H1 (cell line): ENCODE results near the gene RAB3IL1. TPM values are rescaled to one million over a fixed set of nuclear protein-coding genes. Genes with fewer than 3 reads are reported as not detected.
A peak's percentile ranks its signal among the peaks of the same experiment; 100 is the strongest.

Source experiments
- CTCF ChIA-PET: fragments of 300-600 bp; sonication (Branson Sonifier 250); formaldehyde crosslinking; loops from one replicate; lab custom pipeline; 2021; ENCODE audit not compliant: partially characterized antibody; lab: Charles Lee
- POLR2A ChIA-PET: fragments of 300-600 bp; sonication (Branson Sonifier 250); formaldehyde crosslinking; loops from one replicate; lab custom pipeline; 2021; ENCODE audit warnings: inconsistent platforms; ENCODE audit not compliant: partially characterized antibody; lab: Charles Lee
- DNase-seq, 2 experiments: peaks; one replicate each; pipeline versions ENCODE4 v3.0.0 to v3.0.0-alpha.2; 2010 to 2022; ENCODE audit warnings: low spot score in 2 of 2, low read depth in 1 of 2, mixed read lengths in 1 of 2
- FAIRE-seq: peaks from 2 replicates; lab custom pipeline; 2011; peaks lifted over from hg19 to GRCh38; lab: Jason Lieb, UNC
- H2AFZ ChIP-seq: 2 replicates; pipeline ENCODE4 v1.8.1; 2012; ENCODE audit warnings: low read length, inconsistent platforms
- H2AK5ac ChIP-seq: 2 replicates; pipeline ENCODE4 v1.6.1; 2013; ENCODE audit warnings: low read depth, low read length
- H2BK120ac ChIP-seq: replicated peaks from 2 replicates; pipeline ENCODE3; 2013; ENCODE audit warnings: low read depth, low read length, inconsistent platforms
- H2BK12ac ChIP-seq: 2 replicates; pipeline ENCODE4 v1.6.1; 2013; ENCODE audit warnings: low read depth, low read length
- H2BK15ac ChIP-seq: 2 replicates; pipeline ENCODE4 v1.6.1; 2013; ENCODE audit warnings: low read length
- H2BK20ac ChIP-seq: 2 replicates; pipeline ENCODE4 v1.6.1; 2013; ENCODE audit warnings: low read length
- H2BK5ac ChIP-seq: 2 replicates; pipeline ENCODE4 v1.6.1; 2013; ENCODE audit warnings: low read depth, low read length
- H3K14ac ChIP-seq: 2 replicates; pipeline ENCODE4 v1.6.1; 2013; ENCODE audit warnings: inconsistent platforms; ENCODE audit not compliant: insufficient read length
- H3K18ac ChIP-seq: 2 replicates; pipeline ENCODE4 v1.6.1; 2013; ENCODE audit warnings: low read length; ENCODE audit errors: extremely low read depth
- H3K23ac ChIP-seq: 2 replicates; pipeline ENCODE4 v1.6.1; 2013; ENCODE audit warnings: inconsistent platforms; ENCODE audit not compliant: insufficient read length
- H3K23me2 ChIP-seq: 2 replicates; pipeline ENCODE4 v1.6.1; 2013; ENCODE audit warnings: low read depth, low read length
- H3K27ac ChIP-seq: 2 replicates; pipeline ENCODE4 v1.6.1; 2011; ENCODE audit warnings: low read depth, low read length, inconsistent platforms
- H3K27me3 ChIP-seq, 4 experiments: replicated peaks in 1 of 4; 1 replicate in 1 of 4; 2 replicates in 3 of 4; pipeline versions ENCODE4 v1.6.1 to v1.8.1; 2011 to 2013; ENCODE audit warnings: low read length in 3 of 4, mild to moderate bottlenecking in 3 of 4, inconsistent platforms in 2 of 4, mixed read lengths in 2 of 4, moderate library complexity in 1 of 4; ENCODE audit not compliant: control insufficient read depth in 3 of 4, insufficient read depth in 3 of 4; ENCODE audit errors: extremely low read depth in 1 of 4
- H3K36me3 ChIP-seq, 4 experiments: 2 replicates each; pipeline versions ENCODE4 v1.6.1 to v1.8.1; 2011 to 2013; ENCODE audit warnings: mild to moderate bottlenecking in 4 of 4, low read length in 3 of 4, moderate library complexity in 2 of 4, control low read depth in 1 of 4, inconsistent platforms in 1 of 4; ENCODE audit not compliant: insufficient read depth in 4 of 4, control insufficient read depth in 2 of 4
- H3K4ac ChIP-seq: replicated peaks from 2 replicates; pipeline ENCODE3; 2013; ENCODE audit warnings: low read length, low read depth, mixed read lengths, inconsistent platforms; ENCODE audit not compliant: insufficient read length
- H3K4me1 ChIP-seq, 4 experiments: replicated peaks in 1 of 4; 1 replicate in 1 of 4; 2 replicates in 3 of 4; pipeline versions ENCODE4 v1.6.1 to v1.8.1; 2011 to 2013; ENCODE audit warnings: low read length in 3 of 4, inconsistent platforms in 2 of 4, mixed read lengths in 1 of 4; ENCODE audit not compliant: insufficient read depth in 4 of 4, control insufficient read depth in 3 of 4
- H3K4me2 ChIP-seq, 2 experiments: 2 replicates each; pipeline versions ENCODE4 v1.6.1 to v1.8.1; 2011 to 2013; ENCODE audit warnings: low read depth in 2 of 2, low read length in 2 of 2, control low read depth in 1 of 2, inconsistent platforms in 1 of 2, mild to moderate bottlenecking in 1 of 2; ENCODE audit not compliant: insufficient read depth in 1 of 2
- H3K4me3 ChIP-seq, 4 experiments: fragments of 200-600, 300-600 bp in 1 of 4; sonication (generic), shearing (Covaris generic), sonication (Bioruptor Twin) in 1 of 4; 2 replicates each; pipeline versions ENCODE4 v1.5.1 to v1.8.1; 2011 to 2016; ENCODE audit warnings: low read length in 4 of 4, low read depth in 3 of 4, control low read depth in 2 of 4, inconsistent platforms in 2 of 4, mild to moderate bottlenecking in 2 of 4, mixed read lengths in 1 of 4, moderate library complexity in 1 of 4; ENCODE audit not compliant: insufficient read depth in 2 of 4; ENCODE audit errors: extremely low read depth in 1 of 4
- H3K56ac ChIP-seq: replicated peaks from 2 replicates; pipeline ENCODE3; 2013; ENCODE audit warnings: low read depth, mild to moderate bottlenecking, mixed read lengths, low read length, inconsistent platforms; ENCODE audit not compliant: insufficient read length
- H3K79me1 ChIP-seq: 2 replicates; pipeline ENCODE4 v1.6.1; 2013; ENCODE audit warnings: low read depth, low read length, control low read depth
- H3K79me2 ChIP-seq, 2 experiments: 2 replicates each; pipeline versions ENCODE4 v1.6.1 to v1.8.1; 2012 to 2013; ENCODE audit warnings: low read length in 2 of 2, mild to moderate bottlenecking in 2 of 2, inconsistent platforms in 1 of 2; ENCODE audit not compliant: insufficient read depth in 2 of 2, control insufficient read depth in 1 of 2
- H3K9ac ChIP-seq, 4 experiments: replicated peaks in 1 of 4; 1 replicate in 1 of 4; 2 replicates in 3 of 4; pipeline versions ENCODE4 v1.6.1 to v1.8.1; 2011 to 2013; ENCODE audit warnings: low read depth in 3 of 4, low read length in 3 of 4, control low read depth in 2 of 4, mild to moderate bottlenecking in 2 of 4, moderate library complexity in 2 of 4, inconsistent platforms in 1 of 4; ENCODE audit errors: extremely low read depth in 1 of 4
- H3K9me3 ChIP-seq, 2 experiments: 2 replicates each; pipeline versions ENCODE4 v1.6.1 to v1.8.1; 2012 to 2013; ENCODE audit warnings: mild to moderate bottlenecking in 2 of 2, moderate library complexity in 2 of 2, control low read depth in 1 of 2, inconsistent platforms in 1 of 2, low read depth in 1 of 2, low read length in 1 of 2, mixed read lengths in 1 of 2; ENCODE audit not compliant: insufficient read depth in 2 of 2
- H4K20me1 ChIP-seq, 2 experiments: replicated peaks in 1 of 2; 2 replicates each; pipeline versions ENCODE3 to v1.8.1; 2011 to 2013; ENCODE audit warnings: inconsistent platforms in 2 of 2, low read length in 2 of 2, mild to moderate bottlenecking in 1 of 2; ENCODE audit not compliant: insufficient read depth in 2 of 2, control insufficient read depth in 1 of 2
- H4K5ac ChIP-seq: 2 replicates; pipeline ENCODE4 v1.6.1; 2013; ENCODE audit warnings: low read length, low read depth, mixed read lengths, inconsistent platforms; ENCODE audit not compliant: insufficient read length
- H4K8ac ChIP-seq: 2 replicates; pipeline ENCODE4 v1.8.0; 2013; ENCODE audit warnings: mild to moderate bottlenecking, moderate library complexity, low read length, inconsistent platforms; ENCODE audit not compliant: insufficient read depth; ENCODE audit errors: extremely low read depth
- H4K91ac ChIP-seq: replicated peaks from 2 replicates; pipeline ENCODE3; 2013; ENCODE audit warnings: low read length, mixed read lengths, inconsistent platforms; ENCODE audit not compliant: insufficient read length
- ASH2L ChIP-seq: fragments of 200-600, 300-600 bp; sonication (generic); IDR thresholded peaks from one replicate; pipeline ENCODE4 v1.7.1; 2017; ENCODE audit warnings: low read length
- ATF3 ChIP-seq: IDR thresholded peaks from 2 replicates; pipeline ENCODE4 v1.6.1; 2011; ENCODE audit warnings: low read depth, mild to moderate bottlenecking, low read length; ENCODE audit not compliant: insufficient read depth
- BCL11A ChIP-seq, 2 experiments: IDR thresholded peaks; one replicate each; pipeline ENCODE4 v1.6.1; 2011; ENCODE audit warnings: low read depth in 2 of 2, low read length in 2 of 2, mild to moderate bottlenecking in 2 of 2
- CBX8 ChIP-seq: fragments of 300-800, 300-1000 bp; sonication (generic); IDR thresholded peaks from 2 replicates; pipeline ENCODE4 v1.7.1; 2016; ENCODE audit warnings: low read depth, low read length, borderline replicate concordance
- CTBP2 ChIP-seq: IDR thresholded peaks from 2 replicates; pipeline ENCODE4 v1.7.0; 2011; ENCODE audit warnings: borderline replicate concordance, mild to moderate bottlenecking, moderate library complexity, mixed read lengths, low read length; ENCODE audit not compliant: insufficient read depth, insufficient read length
- FOSL1 ChIP-seq: IDR thresholded peaks from 2 replicates; pipeline ENCODE4 v1.6.1; 2011; ENCODE audit warnings: mild to moderate bottlenecking, low read depth, low read length, moderate library complexity; ENCODE audit not compliant: insufficient read depth
- KDM4A ChIP-seq: IDR thresholded peaks from one replicate; pipeline ENCODE4 v1.7.1; 2012; ENCODE audit warnings: low read depth, mild to moderate bottlenecking, moderate library complexity, low read length, inconsistent platforms; ENCODE audit not compliant: severe bottlenecking
- RBBP5 ChIP-seq: IDR thresholded peaks from 2 replicates; pipeline ENCODE4 v1.7.1; 2012; ENCODE audit warnings: low read depth, mild to moderate bottlenecking, inconsistent platforms, low read length, moderate library complexity, borderline replicate concordance
- RNF2 ChIP-seq: fragments of 200-900, 300-1000 bp; sonication (generic); IDR thresholded peaks from 2 replicates; pipeline ENCODE4 v1.7.1; 2016; ENCODE audit warnings: borderline replicate concordance, low read depth, mild to moderate bottlenecking, antibody characterized with exemption, low read length; ENCODE audit not compliant: poor library complexity, severe bottlenecking; ENCODE audit errors: missing control alignments
- WGBS, 2 experiments: shearing (Covaris generic) in 1 of 2; methylation state at CpG; one replicate each; pipeline versions ENCODE4 v1.1.6 to v1.1.7; 2013 to 2015; ENCODE audit warnings: low lambda C conversion rate in 2 of 2, mixed read lengths in 2 of 2, inconsistent platforms in 1 of 2, low coverage in 1 of 2, missing lambda C conversion rate in 1 of 2; ENCODE audit not compliant: insufficient replicate concordance in 2 of 2, insufficient coverage in 1 of 2, insufficient read length in 1 of 2; ENCODE audit errors: extremely low coverage in 1 of 2, missing lambda C conversion rate in 1 of 2; 5-methylcytosine and 5-hydroxymethylcytosine counted together
- polyA plus RNA-seq, 7 experiments: library from polyadenylated mRNA; depleted of rRNA in 3 of 7; stranded (reverse) in 5 of 7; unstranded in 2 of 7; fragments of >200 nt in 5 of 7; fragments of 200-250 nt in 2 of 7; gene quantifications; 1 replicate in 5 of 7; 2 replicates in 1 of 7; 4 replicates in 1 of 7; pipeline versions ENCODE4 v1.2.1 to v1.2.3, GENCODE V29; 2011 to 2013; ENCODE audit warnings: missing spikeins in 2 of 7, mixed read lengths in 2 of 7
- total RNA-seq: library from RNA; stranded (reverse); fragmentation: NEBNext Ultra II Directional; extraction: Animal tissue kit (Norgen Biotek cat#: 25700); gene quantifications from 2 replicates; pipeline ENCODE4 v1.2.1, GENCODE V29; 2021

RAB3IL1 gene
- total and polyA plus RNA-seq, 2 of the 8 experiments (the other 6 are each of a cell fraction or from before 2014, with no cell fraction given) = 6.8 to 7.9 TPM

- Histone ChIP-seq H2BK120ac (no peak overlapping the region), H3K27me3 (peaks cover 0 to under 1% (median under 1%) of the 10 kb centered on the region in 4 experiments; a peak in 3 of 7 replicates), H3K18ac (peak overlapping the region; percentile 60; the same call in 1 of the 2 replicates), H2AFZ (no peak overlapping the region), H3K4me3 (no peak overlapping the region), H3K4ac (no peak overlapping the region), H2AK5ac (no peak overlapping the region; the same call in 1 of the 2 replicates), H3K36me3 (no peaks in the 10 kb centered on the region), H3K27ac (no peak overlapping the region), H3K14ac (no peak overlapping the region), H2BK15ac (no peak overlapping the region), H3K23me2 (no peaks in the 10 kb centered on the region), H2BK5ac (peak overlapping the region; percentile 88; the same call in 1 of the 2 replicates), H3K9me3 (no peaks in the 10 kb centered on the region), H4K91ac (no peak overlapping the region), H3K23ac (no peak overlapping the region), H3K79me1 (no peaks in the 10 kb centered on the region), H3K4me2 (no peak overlapping the region), H2BK20ac (0 out of 2 replicates have a peak overlapping the region, but pooled peaks have one; percentile 61), H3K56ac (no peak overlapping the region), H2BK12ac (peak overlapping the region; percentile 90; the same call in 1 of the 2 replicates), H3K79me2 (no peaks in the 10 kb centered on the region), H4K8ac (no peak overlapping the region), H3K4me1 (no peaks in the 10 kb centered on the region; a peak in 1 of 7 replicates), H4K5ac (no peak overlapping the region), H4K20me1 (no peaks in the 10 kb centered on the region), H3K9ac (no peak overlapping the region)
- FAIRE-seq (peak; percentile 7), DNase-seq (peak in 1 of 2 experiments; percentile 34)
- CTCF ChIA-PET = interaction anchor here (0.8 to 10.3 kb wide), 11 partner anchors 9 to 158 kb away, joined by 3 to 658 read pairs (median 45); partner anchors contain the start of gene FADS3
- POLR2A ChIA-PET = interaction anchor here (0.6 to 22.2 kb wide), 13 partner anchors 21 to 158 kb away, joined by 3 to 458 read pairs (median 4); partner anchors contain the start of gene FTH1
- WGBS, 2 experiments = 79% methylated on average over 9 of the region's 9 CpGs; no CpG with 5 or more reads in 1 of the 2 experiments
- no peak for TF ChIP-seq ATF3
- no peak for TF ChIP-seq RBBP5
- no peak for TF ChIP-seq RNF2
- TF ChIP-seq KDM4A = no peak
- no peak for TF ChIP-seq FOSL1
- no peak for TF ChIP-seq CBX8
- no peak for TF ChIP-seq CTBP2
- TF ChIP-seq ASH2L = no peak
- no peak for TF ChIP-seq BCL11A (IDR thresholded peaks at IDR 0.05; ENCODE audit: low read depth in 2 of 2, low read length in 2 of 2)
Observed at GRCh38 chr11:61949169-61950034, 32.0 kb upstream of the RAB3IL1 start.
